ENCODE results near the gene MIPOL1.
"Not testable (repeated sequence)": the region's sequence is repeated elsewhere in the genome, so short reads cannot be mapped to it uniquely, and the experiment has no call there.

The MIPOL1 gene

GRCh38 chr14:37187294-37187693 lies 10.4 kb upstream of the MIPOL1 start:
- DNase-seq (ENCODE audit: low spot score) = no peak

DNA sequence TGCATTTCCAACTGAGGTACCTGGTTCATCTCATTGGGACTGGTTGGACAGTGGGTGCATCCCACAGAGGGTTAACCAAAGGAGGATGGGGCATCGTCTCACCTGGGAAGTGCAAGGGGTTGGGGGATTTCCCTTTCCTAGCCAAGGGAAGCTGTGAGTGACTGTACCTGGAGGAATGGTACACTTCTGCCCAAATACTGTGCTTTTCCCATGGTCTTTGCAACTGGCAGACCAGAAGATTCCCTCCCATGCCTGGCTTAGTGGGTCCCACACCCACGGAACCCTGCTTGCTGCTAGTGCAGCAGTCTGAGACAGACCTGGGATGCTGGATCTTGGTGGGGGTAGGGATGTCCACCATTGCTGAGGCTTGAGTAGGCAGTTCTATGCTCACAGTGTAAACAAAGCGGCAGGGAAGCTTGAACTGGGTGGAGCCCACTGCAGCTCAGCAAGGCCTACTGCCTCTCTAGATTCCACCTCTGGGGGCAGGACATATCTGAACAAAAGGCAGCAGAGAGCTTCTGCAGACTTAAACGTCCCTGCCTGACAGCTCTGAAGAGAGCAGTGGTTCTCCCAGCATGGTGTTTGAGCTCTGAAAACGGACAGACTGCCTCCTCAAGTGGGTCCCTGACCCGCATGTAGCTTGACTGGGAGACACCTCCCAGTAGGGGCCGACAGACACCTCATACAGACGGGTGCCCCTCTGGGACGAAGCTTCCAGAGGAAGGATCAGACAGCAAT lies 9.7 kb upstream of the MIPOL1 start:
- not testable (repeated sequence) for DNase-seq (ENCODE audit: low spot score)

GRCh38 chr14:37189733-37190132 lies 8.0 kb upstream of the MIPOL1 start:
- not testable (repeated sequence) for DNase-seq (ENCODE audit: low spot score)

DNA sequence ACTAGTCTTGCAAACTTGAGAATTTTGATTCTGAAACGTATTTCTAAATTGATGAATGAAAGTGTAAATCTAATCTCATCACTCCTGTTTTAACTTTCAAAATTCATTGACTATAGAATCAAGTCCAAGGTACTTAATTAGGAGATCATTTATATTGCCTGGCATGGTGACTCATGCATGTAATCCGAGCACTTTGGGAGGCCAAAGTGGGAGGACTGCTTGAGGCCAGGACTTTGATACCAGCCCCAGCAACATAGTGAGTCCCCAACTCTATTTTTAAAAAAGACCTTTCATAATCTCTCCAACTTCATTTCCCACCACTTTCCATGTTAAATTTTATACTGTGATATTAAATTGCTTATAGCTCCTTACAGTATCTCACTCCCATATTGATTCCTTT lies 3.0 kb upstream of the MIPOL1 start:
- DNase-seq (ENCODE audit: low spot score) = no peak

DNA sequence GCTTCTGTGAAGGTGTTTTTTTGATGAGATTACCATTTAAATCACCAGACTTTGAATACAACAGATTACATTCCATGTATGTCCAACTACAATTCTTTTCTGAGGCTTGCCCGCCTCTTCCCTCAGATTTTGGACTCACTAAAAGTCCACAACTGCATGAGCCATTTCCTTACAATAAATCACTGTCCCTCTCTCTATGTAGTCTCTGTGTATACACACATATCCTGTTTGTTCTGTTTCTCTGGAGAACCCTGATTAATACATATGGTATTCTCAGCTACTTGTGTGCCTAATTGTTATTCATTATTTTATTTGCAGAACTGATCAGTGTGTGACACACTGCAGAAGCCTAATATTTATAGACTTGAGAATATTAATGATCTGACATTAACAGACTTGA lies 2.4 kb upstream of the MIPOL1 start:
- no peak for DNase-seq (ENCODE audit: low spot score)

DNA sequence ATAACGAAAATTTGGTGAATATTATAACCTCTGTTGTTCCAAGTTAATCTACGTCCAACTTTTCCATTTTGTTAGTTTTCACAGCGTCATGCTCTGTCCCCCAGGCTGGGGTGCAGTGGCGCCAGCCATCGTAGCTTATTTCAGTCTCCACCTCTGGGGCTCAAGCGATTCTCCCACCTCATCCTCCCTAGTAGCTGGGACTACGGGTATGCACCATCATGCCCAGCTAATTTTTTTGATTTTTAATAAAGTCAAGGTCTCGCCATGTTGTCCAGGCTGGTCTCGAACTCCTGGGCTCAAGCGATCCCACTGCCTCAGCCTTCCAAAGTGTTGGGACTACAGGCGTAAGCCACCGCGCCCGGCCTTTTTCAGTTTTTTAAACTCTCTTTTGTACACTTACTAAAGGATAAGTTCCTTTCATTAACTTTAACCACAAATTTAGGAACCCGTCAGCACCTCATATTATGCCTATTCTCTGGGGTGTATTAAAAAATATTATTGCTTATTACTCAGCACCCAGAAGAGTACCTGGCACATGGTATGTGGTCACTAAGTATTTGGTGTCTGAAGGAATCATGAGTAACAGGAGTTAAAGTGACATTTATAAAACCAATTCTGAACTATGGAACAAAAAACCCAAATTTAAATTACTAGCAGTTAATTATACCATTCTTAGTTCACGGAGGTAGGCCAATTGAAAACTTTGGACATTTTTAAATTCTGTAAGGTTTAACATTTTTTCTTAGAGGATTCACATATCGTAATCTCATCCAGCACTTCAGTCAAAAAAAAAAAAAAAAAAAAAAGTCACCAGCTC lies 925 bp upstream of the MIPOL1 start:
- DNase-seq (ENCODE audit: low spot score) = no peak

GRCh38 chr14:37198273-37198598 lies 499 bp downstream of the MIPOL1 start:
- DNase-seq (ENCODE audit: low spot score) = no peak

DNA sequence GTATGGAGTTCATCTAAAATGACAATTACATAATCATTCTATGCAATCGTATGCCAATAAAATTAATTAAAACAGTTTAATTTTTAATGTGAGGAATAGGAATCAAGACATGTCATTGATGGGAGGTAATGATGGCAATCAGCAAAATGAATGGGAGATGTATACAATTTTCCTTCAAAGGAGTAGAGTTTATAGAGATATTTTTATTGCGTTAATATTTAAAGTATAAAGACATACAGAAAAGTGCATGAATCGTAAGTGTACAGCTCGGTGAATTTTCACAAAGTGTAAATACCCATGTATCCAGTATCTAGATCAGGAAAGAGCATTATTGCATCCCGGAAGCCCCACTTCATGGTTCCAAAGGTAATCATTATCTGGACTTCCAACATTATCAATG lies 1.2 kb downstream of the MIPOL1 start:
- no peak for DNase-seq (ENCODE audit: low spot score)

- DNase-seq (ENCODE audit: low spot score) = no peak
These were observed 4.0 kb downstream of the MIPOL1 start for GRCh38 chr14:37201724-37202123.

DNA sequence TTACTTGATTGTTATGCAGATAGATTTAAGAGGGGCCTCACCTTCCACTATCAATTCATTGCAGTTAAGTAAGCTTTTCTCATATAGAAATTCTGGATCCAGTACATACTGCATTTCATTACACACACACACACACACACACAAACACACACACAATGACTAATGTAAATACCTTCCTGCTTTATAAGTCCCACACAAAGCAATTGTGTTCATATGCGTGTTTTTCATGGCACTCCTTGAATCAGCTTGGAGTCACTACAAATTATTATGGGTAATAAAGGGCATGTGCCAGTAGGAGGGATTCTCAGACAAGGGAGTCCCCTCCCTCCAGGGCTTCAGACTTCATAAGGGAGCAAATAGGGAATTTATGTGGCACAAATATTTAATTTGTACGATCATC lies 4.5 kb downstream of the MIPOL1 start:
- no peak for DNase-seq (ENCODE audit: low spot score)

- DNase-seq (ENCODE audit: low spot score) = no peak
These were observed 5.1 kb downstream of the MIPOL1 start for GRCh38 chr14:37202812-37203211.

DNA sequence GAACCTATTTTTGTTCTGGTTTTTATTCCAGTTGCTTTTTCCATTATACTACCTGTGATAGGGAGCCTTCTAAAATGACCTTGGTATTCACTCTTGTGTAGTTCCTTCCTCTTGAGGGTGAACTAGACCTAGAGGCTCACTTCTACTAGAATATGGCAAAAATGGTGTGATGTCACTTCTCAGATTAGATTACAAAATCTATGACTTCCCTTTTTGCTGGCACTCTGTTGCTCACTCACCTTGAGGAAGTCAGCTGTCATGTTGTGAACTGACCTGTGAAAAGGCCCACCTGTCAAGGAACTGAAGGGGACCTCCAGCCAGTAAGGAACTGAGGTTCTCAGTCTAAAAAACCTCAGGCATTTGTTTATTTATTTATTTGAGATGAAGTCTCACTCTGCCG lies 5.7 kb downstream of the MIPOL1 start:
- no peak for DNase-seq (ENCODE audit: low spot score)

DNA sequence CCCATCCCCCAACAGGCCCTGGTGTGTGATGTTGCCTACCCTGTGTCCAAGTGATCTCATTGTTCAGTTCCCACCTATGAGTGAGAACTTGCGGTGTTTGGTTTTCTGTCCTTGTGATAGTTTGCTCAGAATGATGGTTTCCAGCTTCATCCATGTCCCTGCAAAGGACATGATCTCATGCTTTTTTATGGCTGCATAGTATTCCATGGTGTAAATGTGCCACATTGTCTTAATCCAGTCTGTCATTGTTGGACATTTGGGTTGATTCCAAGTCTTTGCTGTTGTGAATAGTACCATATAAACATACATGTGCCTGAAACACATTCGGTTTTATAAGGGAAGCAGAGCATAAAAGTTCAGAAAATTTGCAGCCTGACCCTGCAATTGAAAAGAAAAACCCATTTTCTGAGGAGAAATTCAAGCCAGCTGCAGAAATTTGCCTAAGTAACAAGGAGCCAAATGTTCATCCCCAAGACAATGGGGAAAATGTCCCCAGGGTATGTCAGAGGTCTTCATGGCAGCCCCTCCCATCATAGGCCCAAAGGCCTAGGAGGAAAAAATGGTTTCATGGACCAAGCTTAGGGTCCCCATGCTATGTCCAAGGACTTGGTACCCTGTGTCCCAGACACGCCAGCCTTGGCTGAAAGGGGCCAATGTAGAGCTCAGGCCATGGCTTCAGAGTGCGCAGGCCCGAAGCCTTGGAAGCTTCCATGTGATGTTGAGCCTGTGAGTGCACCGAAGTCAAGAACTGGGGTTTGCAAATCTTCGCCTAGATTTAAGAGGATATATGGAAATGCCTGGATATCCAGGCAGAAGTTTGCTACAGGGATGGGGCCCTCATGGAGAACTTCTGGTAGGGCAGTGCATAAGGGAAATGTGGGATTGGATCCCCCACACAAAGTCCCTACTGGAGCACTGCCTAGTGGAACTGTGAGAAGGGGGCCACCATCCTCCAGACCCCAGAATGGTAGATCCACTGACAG lies 8.2 kb downstream of the MIPOL1 start:
- not testable (repeated sequence) for DNase-seq (ENCODE audit: low spot score)

DNA sequence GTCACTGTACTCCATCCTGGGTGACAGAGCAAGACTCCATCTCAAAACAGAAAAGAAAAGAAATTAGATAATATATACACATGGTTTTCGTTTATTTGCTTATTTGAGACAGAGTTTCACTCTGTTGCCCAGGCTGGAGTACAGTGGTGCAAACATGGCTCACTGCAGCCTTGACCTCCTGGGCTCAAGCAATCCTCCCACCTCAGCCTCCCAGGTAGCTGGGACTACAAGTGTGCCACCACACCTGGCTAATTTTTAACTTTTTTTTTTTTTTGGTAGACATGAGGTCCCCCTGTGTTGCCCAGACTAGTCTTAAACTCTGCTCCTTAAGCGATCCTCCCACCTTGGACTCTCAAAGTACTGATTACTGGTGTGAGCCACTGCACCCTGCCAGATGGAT lies 11.9 kb downstream of the MIPOL1 start:
- not testable (repeated sequence) for DNase-seq (ENCODE audit: low spot score)

GRCh38 chr14:37210448-37210847 lies 12.7 kb downstream of the MIPOL1 start:
- no peak for DNase-seq (ENCODE audit: low spot score)

- DNase-seq (ENCODE audit: low spot score) = no peak
These were observed 15.3 kb downstream of the MIPOL1 start for GRCh38 chr14:37213016-37213415.

GRCh38 chr14:37215345-37215744 lies 17.6 kb downstream of the MIPOL1 start:
- no peak for DNase-seq (ENCODE audit: low spot score)

GRCh38 chr14:37221073-37221472 lies 23.3 kb downstream of the MIPOL1 start:
- DNase-seq (ENCODE audit: low spot score) = no peak

DNA sequence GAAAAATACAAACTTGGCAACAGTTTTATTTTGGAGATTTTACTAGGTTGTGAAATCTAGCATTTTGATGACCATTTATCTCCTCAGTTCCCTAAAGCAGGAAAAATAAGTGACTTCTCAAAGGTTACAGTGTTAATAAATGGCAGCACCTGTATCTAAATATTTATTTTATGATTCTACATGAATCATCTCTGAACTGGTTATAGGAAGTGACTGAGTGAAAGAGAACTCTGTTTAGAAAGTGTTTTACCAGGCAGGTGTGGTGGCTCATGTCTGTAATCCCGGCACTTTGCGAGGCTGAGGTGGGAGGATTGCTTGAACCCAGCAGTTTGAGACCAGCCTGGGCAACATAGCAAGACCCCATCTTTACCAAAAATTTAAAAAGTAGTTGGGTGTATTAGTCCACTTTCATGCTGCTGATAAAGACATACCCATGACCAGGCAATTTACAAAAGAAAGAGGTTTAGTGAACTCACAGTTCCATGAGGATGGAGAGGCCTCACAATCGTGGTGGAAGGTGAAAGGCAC lies 26.3 kb downstream of the MIPOL1 start:
- DNase-seq (ENCODE audit: low spot score) = no peak

- DNase-seq (ENCODE audit: low spot score) = not testable (repeated sequence)
These were observed 27.9 kb downstream of the MIPOL1 start for GRCh38 chr14:37225668-37226067.

DNA sequence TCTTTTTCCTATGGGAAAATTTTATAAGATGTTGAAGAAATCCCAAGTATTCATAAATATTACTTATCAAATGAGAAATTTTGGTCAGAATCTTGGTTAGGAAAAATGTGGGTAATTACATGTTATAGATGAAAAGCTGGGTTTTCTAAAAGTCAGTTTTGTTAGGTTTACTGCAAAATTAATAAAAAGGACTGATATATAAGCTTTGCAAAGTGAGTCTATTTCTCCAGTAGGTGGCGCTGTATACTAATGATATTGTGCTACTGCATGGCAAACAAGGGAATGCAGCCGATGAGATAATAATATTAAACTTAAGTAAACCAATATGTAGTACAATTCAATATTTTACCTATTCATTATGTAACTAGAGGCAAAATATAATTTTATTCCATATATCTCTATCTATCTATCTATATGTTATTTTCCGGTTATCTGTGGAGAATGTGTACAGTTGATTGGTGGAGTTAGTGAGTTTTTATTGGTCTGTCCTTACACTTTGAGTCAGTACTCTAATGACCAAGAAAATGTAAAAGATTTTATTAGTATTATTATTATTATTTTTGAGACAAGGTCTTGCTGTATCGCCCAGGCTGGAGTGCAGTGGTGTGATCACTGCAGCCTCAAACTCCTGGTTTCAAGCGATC lies 32.9 kb downstream of the MIPOL1 start:
- DNase-seq (ENCODE audit: low spot score) = peak; percentile 44

Measured in CD4-positive, alpha-beta T cell treated with Interleukin-15 for 4 hours (primary cell).